GM21390 (cell line): ENCODE measurements around the gene MMP25.
"Not testable (repeated sequence)": the region's sequence is repeated elsewhere in the genome, so short reads cannot be mapped to it uniquely, and the experiment has no call there.

Source experiments
- ATAC-seq: cut with Tn5 transposase; IDR thresholded peaks from one replicate; pipeline ENCODE4 v1.9.1; 2021; ENCODE audit not compliant: unreplicated experiment

MMP25 gene

DNA sequence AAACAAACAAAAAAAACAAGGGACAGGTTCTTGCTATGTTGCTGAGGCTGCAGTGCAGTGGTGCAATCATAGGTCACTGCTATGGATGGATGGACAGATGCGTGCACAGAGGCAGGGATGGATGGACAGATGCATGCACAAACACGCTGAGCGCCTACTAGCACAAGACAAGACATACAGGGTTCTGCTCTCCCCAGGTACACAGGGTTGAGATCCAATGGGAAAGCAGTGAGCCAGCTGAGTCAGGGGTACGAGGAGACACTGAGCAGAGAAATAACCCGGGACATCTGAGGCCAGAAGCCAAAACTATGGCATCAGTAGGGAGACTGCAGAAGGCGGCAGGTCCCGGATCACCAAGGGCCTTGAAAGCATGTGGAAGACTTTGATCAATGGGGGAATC, 25.3 kb downstream of the MMP25 start:
- no peak for ATAC-seq

DNA sequence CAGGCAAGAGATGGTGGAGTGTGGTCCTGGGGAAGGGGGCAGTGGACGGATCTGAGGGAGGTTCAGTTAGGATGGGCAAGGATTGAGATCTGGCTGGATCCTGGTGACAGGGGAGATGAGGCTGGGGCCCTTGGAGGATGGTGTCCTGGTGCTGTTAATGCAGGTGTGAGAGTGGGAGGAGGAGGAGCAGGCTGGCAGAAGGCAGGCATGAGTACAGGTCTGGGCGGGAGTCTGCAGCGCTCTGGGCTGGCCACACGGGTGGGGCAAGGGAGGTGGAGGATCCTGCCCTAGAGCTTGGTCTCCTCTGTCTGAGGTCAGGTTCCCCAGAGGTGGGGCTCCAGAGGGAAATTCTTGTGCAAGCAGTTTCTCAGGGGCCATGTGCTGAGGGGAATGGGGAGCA, 25.8 kb downstream of the MMP25 start:
- ATAC-seq = not testable (repeated sequence)

DNA sequence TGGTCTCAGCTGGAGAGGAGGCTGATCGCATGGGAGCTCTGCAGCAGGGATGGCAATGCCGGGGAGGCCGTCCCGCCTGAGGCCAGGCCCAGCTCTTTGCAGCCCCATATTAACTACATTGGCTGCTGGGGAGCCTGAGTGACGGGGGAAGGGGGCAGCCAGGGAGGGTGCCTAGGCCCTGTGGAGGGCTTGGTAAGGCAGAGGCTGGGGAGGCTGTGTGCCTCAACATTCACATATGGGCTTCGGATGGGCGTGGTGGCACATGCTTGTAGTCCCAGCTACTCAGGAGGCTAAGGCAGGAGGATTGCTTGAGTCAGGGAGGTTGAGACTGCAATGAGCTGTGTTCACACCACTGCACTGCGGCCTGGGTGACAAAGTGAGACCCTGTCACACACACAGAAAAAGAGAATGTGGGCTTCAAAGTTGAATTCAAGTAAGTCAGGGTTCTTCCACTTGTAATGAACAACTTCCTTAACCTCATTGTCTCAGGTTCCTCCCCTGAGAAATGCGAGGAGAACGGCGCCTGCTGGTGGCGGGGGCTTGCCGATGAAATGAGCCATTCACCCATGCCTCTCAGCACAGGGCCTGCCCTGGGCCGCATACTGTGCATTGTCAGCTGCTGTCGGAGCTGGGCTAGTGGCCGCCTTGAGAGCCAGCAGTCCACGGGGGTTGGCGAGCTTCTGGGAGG, 26.4 kb downstream of the MMP25 start:
- ATAC-seq = not testable (repeated sequence)

DNA sequence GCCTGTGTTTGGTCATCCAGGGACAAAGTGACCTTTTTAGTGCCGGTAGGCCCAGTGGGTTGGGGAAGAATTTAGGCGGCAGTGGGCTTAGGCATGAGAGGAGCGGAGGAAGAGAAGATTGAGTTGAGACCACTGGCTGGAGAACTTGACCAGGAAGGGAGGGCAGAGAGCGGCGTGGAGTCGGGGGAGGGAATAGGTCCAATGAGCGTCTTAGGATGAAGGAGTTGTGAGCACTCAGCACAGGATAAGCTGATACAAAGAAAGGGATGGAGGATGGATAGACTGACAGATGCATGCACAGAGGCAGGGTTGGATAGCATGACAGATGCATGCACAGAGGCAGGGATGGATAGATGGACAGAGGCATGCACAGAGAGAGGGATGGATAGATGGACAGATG, 27.1 kb downstream of the MMP25 start:
- no peak for ATAC-seq

DNA sequence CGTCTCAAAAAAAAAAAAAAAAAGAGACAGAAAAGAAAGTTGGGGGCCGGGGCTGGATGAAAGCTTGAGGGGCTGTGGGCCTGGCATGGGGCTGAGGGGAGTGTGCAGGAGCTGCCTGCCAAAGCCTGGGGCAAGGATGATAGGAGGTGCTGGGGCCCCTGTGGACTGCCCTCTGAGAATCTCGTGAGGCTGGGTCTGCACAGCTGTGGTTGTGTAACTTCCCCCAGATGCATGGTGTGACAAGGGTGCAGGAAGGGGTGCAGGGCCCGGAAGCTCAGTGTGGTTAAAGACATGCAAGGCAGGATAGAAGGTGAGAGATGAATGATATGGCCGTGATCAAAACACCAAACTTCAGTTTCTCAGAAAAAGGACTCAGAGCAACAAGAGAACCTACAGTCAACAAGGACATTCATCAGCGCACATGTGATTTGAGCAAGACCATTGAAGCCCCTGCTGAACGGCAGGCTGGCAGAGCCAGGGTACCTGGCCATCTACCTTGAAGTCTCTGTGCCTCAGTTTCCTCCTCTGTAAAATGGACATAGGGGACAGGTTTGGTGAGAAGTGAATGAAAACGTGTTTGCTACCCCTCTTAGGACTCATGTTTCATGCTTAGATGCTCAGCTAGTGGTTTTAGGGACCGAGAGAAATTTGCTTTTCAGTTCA, 28.6 kb downstream of the MMP25 start:
- ATAC-seq = peak; percentile 60

DNA sequence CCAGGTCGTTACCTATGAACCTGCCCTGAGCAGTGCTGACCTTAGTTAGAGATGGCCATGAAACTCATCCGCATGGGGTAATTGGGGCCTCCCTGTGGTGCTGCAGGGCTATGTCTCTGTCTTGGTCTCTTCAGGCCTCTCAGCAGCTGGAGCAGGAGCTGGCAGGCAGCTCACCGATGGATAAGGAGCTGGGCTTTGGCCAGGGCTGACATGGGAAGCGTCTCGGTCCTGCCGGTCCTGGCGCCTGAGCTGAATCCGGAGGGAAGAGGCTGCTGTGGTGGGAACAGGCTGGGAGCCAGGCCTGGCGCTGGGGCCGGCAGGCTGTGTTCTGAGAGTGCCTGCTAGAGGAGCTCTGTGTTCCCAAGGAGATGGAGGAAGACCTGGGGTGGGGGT, 29.2 kb downstream of the MMP25 start:
- no peak for ATAC-seq

DNA sequence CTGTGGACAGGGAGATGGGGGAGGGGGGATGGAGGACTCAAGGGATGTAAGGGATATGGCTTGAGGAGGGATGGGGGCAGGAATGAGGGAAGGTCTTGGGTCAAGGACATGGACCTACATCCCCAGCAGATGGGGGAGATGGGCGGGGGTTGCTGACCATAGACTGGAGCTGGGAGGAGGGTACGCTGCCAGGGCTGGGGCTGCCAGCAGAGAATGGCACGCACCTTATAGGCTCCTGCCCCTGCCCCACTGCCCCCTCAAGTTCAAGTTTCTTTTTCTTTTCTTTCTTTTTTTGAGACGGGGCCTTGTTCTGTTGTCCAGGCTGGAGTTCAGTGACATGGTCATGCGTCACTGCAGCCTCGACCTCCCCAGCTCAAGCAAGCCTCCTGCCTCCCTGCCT, 29.6 kb downstream of the MMP25 start:
- not testable (repeated sequence) for ATAC-seq

DNA sequence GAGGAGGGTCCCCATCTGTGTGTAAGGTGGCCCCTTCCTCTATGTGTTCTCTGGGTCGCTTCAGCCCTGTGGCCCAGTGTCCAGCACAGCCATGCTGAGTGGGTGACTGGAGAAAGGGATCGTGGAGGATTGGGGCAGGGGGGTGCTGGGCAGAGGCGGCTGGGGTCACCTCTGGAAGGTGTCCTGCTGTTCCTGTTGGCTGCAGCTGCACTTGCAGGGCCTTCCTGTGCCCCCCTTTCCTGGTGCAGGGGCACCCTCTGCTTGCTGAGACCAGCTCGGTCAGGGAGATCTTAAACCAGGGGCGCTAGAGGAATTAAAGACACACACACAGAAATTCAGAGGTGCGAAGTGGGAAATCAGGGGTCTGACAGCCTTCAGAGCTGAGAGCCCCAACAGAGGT, 30.2 kb downstream of the MMP25 start:
- no peak for ATAC-seq

DNA sequence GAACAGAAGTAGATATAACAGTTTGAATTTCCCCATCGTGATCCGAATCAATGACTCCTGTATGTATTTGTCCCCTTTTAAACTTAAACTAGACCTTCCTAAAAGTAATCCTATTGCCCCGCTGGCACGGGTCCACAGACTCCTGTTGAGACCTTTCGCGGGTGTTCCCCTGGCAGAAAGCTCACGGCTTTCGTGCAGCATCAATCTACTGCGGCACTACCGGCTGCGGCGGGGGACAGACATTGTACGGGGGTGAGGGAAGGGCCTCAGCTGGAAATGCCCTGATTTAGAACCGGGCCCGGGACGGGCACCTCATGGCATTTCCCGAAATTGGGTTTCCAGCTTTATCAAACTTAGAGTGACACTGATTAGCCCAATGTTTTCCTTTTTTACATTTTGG, 33.7 kb downstream of the MMP25 start:
- no peak for ATAC-seq

DNA sequence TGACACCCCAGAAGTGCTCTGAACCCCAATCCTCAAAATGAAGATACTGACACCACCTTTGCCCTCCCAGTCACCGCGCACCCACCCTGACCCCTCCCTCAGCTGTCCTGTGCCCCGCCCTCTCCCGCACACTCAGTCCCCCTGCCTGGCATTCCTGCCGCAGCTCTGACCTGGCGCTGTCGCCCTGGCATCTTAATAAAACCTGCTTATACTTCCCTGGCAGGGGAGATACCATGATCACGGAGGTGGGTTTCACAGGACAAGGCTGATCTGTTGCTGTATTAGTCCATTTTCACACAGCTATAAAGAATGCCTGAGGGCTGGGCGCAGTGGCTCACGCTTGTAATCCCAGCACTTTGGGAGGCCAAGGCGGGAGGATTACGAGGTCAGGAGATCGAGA, 35.6 kb downstream of the MMP25 start:
- not testable (repeated sequence) for ATAC-seq

DNA sequence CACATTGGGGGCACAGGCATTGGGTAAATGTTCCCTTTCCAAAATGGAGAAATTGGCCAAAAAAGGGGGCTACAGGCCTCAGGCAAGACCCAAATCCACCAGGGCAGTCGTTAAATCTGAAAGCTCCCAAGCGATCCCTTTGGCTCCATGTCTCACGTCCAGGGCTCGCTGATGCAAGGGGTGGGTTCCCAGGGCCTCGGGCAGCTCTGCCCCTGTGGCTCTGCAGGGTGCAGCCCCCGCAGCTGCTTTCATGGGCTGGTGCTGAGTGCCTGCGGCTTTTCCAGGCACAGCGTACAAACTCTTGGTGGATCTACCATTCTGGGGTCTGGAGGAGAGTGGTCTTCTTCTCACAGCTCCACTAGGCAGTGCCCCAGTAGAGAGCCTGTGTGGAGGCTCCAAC, 37.0 kb downstream of the MMP25 start:
- not testable (repeated sequence) for ATAC-seq

DNA sequence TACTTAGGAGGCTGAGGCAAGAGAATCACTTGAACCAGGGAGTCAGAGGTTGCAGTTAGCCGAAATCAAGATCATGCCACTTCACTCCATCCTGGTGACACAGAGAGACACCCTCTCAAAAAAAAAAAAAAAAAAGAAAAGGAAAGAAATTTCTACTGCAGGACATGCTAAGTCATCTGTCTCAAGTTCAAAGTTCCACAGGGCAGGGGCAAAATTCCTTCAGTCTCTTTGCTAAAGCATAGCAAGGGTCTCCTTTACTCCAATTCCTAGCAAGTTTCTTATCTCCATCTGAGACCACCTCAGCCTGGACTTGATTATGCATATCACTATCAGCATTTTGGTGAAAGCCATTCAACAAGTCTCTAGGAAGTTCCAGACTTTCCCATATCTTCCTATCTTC, 38.1 kb downstream of the MMP25 start:
- no peak for ATAC-seq

DNA sequence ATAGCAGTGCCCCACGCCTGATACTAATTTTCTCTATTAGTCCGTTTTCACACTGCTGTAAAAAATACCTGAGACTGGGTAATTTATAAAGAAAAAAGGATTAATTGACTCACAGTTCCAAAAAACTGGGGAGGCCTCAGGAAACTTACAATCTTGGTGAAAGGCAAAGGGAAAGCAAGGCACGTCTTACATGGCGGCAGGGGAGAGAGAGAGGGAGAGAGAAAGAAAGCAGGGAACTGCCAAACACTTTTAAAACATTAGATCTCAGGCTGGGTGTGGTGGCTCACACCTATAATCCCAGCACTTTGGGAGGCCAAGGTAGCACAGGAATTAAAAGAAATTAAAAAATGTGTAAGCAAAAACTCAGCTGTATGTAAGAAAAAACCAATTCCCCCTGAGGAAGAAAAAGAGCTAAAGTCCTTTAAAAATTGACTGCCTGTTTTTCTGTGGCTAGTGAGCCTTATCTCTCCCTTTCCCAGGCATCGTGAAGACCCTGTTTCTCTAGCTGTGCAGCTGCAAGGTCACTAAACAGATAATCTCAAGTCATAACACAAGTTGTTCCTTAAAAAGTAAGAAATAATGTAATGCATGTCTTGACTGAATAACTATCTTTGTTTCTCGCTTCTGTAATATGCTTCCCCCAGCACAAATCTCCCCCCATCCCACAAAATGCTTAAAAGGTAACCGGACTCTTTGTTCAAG, 38.8 kb downstream of the MMP25 start:
- ATAC-seq = no peak

DNA sequence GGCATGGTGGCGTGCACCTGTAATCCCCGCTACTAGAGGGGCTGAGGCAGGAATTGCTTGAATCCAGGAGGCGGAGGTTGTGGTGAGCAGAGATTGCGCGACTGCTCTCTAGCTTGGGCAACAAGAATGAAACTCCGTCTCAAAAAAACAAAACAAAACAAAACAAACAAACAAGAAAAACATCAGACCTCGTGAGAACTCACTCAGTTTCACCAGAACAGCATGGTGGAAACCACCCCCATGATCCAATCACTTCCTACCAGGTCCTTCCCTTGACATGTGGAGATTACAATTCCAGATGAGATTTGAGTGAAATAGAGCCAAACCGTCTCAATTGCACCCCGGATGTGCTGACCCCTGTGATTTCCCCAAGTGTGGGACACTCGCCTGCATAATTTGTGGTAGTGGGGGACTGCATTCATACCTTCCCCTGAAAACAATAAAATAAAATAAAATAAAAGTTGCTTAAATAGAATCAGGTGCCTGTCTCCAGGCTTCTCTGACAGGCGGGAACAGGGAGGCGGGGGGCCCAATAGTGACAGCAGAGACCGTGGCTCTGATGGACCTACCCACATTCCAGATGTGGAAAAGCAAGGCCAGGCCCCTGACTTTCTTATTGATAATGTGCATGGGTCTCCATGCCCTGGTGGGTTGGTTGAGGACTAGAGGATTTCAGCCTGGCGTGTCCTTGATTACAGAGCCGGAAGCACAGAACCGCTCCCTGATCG, 39.7 kb downstream of the MMP25 start:
- no peak for ATAC-seq

DNA sequence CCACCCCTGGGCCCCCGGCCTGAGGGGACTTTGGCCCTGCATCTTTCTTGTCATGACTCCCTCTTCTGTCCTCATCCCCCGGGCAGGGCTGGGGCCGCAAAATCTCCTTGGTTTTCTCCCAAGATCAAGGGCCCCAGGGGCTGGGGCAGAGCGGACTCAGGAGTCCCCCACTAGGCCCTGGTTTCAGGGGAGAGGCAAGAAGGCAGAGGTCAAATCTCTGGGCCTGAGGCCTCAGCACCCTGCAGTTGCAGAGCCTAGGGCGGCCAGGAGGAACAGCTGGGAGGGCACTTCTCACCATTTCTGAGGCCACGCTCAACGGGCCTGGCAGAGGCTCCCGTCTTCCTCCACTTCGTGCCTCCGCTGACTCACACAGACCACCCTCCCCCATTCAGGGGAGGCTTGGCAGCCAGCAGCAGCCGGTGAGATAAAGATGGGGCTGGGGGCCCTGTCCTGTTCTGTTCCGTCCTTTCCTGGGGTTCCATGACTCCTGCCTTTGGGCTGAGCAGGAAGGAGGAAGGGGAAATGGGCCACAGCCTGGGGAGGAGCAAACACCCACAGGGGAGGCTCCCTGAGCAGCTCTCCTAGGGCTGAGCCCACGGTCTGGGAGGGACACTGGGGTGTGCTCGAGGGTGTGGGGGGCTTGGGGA, 40.4 kb downstream of the MMP25 start:
- no peak for ATAC-seq

DNA sequence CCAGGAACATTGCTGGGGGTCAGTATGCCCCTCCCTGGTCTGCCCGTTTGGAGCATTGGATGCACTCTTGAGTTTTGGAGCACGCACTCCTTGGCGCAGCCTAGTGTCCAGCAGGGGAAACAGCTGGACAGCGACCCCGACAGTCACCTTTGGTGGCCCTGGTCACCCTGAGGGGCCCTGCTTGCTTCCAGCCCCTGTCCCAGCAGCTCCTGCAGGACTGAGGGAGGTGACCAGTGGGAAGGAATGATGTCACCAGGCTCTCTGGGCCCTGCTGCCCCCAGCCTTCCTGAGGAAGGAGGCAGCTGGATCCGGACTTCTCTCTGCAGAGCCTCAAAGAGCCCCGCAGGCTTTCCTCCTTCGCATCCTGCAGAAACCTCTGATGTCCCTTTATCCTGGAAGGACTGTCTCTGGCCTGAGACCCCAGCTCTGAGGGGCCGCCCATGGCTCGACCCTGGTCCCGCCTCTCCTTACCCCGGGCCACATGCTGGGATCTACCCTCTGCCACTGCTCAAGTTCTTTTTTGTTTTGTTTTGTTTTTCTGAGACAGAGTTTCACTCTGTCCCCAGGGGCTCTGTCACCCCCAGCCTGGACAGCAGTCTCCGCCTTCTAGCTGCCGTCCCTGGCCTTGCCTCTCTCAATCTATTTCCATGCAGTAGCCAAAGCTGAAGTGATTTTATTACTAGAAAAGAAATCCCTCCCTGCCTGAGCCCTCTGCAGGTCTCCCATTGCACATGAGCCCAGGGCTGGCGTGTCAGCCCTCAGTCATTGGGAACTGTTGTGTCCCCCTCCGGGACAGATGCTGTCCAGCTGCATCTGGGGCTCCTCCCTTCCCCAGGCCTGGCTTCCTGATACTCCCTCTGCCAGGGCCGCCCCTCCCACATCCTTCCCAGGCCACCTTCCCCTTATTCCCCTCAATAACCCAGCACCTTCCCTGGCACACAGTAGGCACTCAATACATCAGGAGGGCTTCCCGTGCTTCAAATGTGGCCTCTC, 41.2 kb downstream of the MMP25 start:
- no peak for ATAC-seq

DNA sequence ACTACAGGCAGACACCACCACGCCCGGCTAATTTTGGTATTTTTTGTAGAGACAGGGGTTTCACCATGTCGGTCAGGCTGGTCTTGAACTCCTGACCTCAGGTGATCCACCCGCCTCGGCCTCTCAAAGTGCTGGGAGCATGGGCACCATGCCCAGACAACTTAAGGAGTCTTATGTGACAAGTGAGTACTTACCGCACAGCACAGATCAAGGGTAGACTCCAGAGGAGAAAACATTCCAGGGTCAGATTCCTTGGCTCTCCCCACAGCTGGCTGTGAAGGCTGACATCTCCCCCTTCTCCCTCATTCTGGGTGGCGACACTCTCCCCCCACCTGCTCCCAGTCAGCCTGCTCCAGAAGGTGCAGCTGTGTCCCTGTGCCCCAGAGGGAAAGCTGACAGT, 42.1 kb downstream of the MMP25 start:
- ATAC-seq = no peak

DNA sequence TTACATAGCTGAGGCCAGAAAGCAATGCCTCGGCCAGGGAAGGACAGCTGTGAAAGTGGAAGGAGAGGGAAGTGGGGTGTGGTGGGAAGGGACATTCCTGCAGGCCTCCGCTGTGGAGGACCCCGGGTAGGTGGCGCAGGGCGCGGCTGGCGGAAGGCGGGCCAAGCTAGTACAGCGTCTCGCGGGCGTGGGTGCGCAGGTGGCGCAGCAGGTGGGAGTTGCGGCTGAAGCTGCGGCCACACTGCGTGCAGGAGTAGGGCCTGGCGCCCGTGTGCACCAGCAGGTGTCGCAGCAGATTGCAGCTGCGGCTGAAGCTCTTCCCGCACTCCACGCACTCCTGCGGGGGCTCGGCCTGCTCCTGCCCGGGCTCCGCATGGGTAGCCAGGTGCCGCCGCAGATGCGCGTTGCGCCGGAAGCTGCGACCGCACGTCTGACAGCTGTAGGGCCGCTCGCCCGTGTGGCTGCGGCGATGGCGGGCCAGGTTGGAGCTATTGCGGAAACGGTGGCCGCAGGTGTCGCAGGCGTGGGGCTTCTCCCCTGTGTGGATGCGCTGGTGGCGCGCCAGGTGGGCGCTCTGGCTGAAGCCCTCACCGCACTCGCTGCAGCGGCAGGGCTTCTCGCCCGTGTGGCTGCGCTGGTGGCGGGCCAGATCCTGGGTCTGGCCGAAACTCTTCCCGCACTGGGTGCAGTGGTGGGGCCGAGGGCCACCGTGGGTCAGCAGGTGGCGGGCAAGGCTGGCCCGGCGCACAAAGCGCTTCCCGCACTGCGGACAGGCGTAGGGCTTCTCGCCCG, 42.8 kb downstream of the MMP25 start:
- no peak for ATAC-seq
